ENCODE data around the gene IFNA1. TPM values are rescaled to one million over a fixed set of nuclear protein-coding genes. Genes with fewer than 3 reads are reported as not detected.
"Not testable (repeated sequence)": the region's sequence is repeated elsewhere in the genome, so short reads cannot be mapped to it uniquely, and the experiment has no call there.

IFNA1 gene
- total RNA-seq, 2 experiments from 2014 or later = not detected

- H3K4me3 Mint-ChIP-seq = no peak overlapping the region
- no peaks in the 10 kb centered on the region for H3K36me3 Mint-ChIP-seq (ENCODE audit: low read depth)
- H3K27me3 Mint-ChIP-seq = peaks cover 8% of the 10 kb centered on the region
- no peak overlapping the region for H3K27ac Mint-ChIP-seq
- no peaks in the 10 kb centered on the region for H3K9me3 Mint-ChIP-seq
- CTCF ChIA-PET = no interaction called here
- no peaks in the 10 kb centered on the region for H3K4me1 Mint-ChIP-seq
- DNase-seq = no peak
- POLR2A ChIA-PET = no interaction called here
Observed at GRCh38 chr9:21415493-21416267, 24.6 kb upstream of the IFNA1 start.

GRCh38 chr9:21428235-21428634 is 12.0 kb upstream of the IFNA1 start:
- Mint-ChIP-seq H3K36me3 (ENCODE audit: low read depth) (no peaks in the 10 kb centered on the region), H3K4me1 (no peaks in the 10 kb centered on the region), H3K4me3 (no peak overlapping the region), H3K27ac (no peak overlapping the region), H3K27me3 (peaks cover 53% of the 10 kb centered on the region), H3K9me3 (no peaks in the 10 kb centered on the region)
- CTCF ChIA-PET = no interaction called here
- no peak for DNase-seq
- POLR2A ChIA-PET = no interaction called here

GRCh38 chr9:21429191-21429590 is 11.0 kb upstream of the IFNA1 start:
- H3K4me1 Mint-ChIP-seq = no peaks in the 10 kb centered on the region
- H3K27me3 Mint-ChIP-seq = peaks cover 56% of the 10 kb centered on the region
- ChIA-PET POLR2A (no interaction called here), CTCF (no interaction called here)
- H3K27ac Mint-ChIP-seq = no peak overlapping the region
- DNase-seq = no peak
- H3K9me3 Mint-ChIP-seq = no peaks in the 10 kb centered on the region
- H3K4me3 Mint-ChIP-seq = no peak overlapping the region
- no peaks in the 10 kb centered on the region for H3K36me3 Mint-ChIP-seq (ENCODE audit: low read depth)

GRCh38 chr9:21432672-21433425 is 7.4 kb upstream of the IFNA1 start:
- Mint-ChIP-seq H3K4me3 (no peak overlapping the region), H3K9me3 (no peaks in the 10 kb centered on the region), H3K27ac (no peak overlapping the region), H3K36me3 (ENCODE audit: low read depth) (no peaks in the 10 kb centered on the region), H3K27me3 (peaks cover 32% of the 10 kb centered on the region), H3K4me1 (no peaks in the 10 kb centered on the region)
- DNase-seq = no peak
- ChIA-PET POLR2A (no interaction called here), CTCF (interaction anchor here (1.2 to 3.0 kb wide), 2 partner anchors 22 to 115 kb away, joined by 3 to 23 read pairs; no protein-coding TSS in a partner anchor)

- Mint-ChIP-seq H3K4me3 (no peak overlapping the region), H3K36me3 (ENCODE audit: low read depth) (no peaks in the 10 kb centered on the region), H3K4me1 (no peaks in the 10 kb centered on the region), H3K9me3 (no peaks in the 10 kb centered on the region), H3K27ac (no peak overlapping the region), H3K27me3 (peaks cover 21% of the 10 kb centered on the region)
- CTCF ChIA-PET = interaction anchor here (0.6 to 3.0 kb wide), 20 partner anchors 10 to 354 kb away, joined by 3 to 23 read pairs (median 4); partner anchors contain the start of gene IFNA8
- POLR2A ChIA-PET = no interaction called here
- DNase-seq = peak; percentile 32
Observed at GRCh38 chr9:21434202-21435014, 5.8 kb upstream of the IFNA1 start.

GRCh38 chr9:21435015-21435383 is 5.2 kb upstream of the IFNA1 start:
- not testable (repeated sequence) for H3K4me1 Mint-ChIP-seq

GRCh38 chr9:21443849-21444625 is 3.8 kb downstream of the IFNA1 start:
- ChIA-PET POLR2A (no interaction called here), CTCF (interaction anchor here (1.7 kb wide), 1 partner anchor 10 kb away, joined by 7 read pairs; no protein-coding TSS in a partner anchor)
- no peaks in the 10 kb centered on the region for H3K36me3 Mint-ChIP-seq (ENCODE audit: low read depth)
- no peak for DNase-seq
- H3K9me3 Mint-ChIP-seq = no peaks in the 10 kb centered on the region
- peaks cover 14% of the 10 kb centered on the region for H3K4me1 Mint-ChIP-seq
- H3K4me3 Mint-ChIP-seq = no peak overlapping the region
- no peak overlapping the region for H3K27ac Mint-ChIP-seq
- H3K27me3 Mint-ChIP-seq = peaks cover 7% of the 10 kb centered on the region

More at GRCh38 chr9:21435015-21435383, 5.2 kb upstream of the IFNA1 start:
- H3K4me3 Mint-ChIP-seq; H3K27ac Mint-ChIP-seq; DNase-seq; H3K9me3 Mint-ChIP-seq; H3K36me3 Mint-ChIP-seq (ENCODE audit: low read depth); POLR2A ChIA-PET: not testable (repeated sequence)
- CTCF ChIA-PET = interaction anchor here (0.6 to 3.0 kb wide), 18 partner anchors 9 to 354 kb away, joined by 3 to 23 read pairs (median 4); partner anchors contain the start of gene IFNA8
- H3K27me3 Mint-ChIP-seq = peaks cover 21% of the 10 kb centered on the region

GRCh38 chr9:21449312-21449711 is 9.1 kb downstream of the IFNA1 start:
- POLR2A ChIA-PET; H3K36me3 Mint-ChIP-seq (ENCODE audit: low read depth); H3K4me1 Mint-ChIP-seq; H3K9me3 Mint-ChIP-seq; H3K4me3 Mint-ChIP-seq; H3K27me3 Mint-ChIP-seq; CTCF ChIA-PET; H3K27ac Mint-ChIP-seq; DNase-seq: not testable (repeated sequence)

- H3K9me3 Mint-ChIP-seq = no peaks in the 10 kb centered on the region
- DNase-seq = no peak
- no peak overlapping the region for H3K4me3 Mint-ChIP-seq
- no peaks in the 10 kb centered on the region for H3K36me3 Mint-ChIP-seq (ENCODE audit: low read depth)
- POLR2A ChIA-PET = no interaction called here
- no peaks in the 10 kb centered on the region for H3K4me1 Mint-ChIP-seq
- CTCF ChIA-PET = no interaction called here
- no peak overlapping the region for H3K27ac Mint-ChIP-seq
- peaks cover 9% of the 10 kb centered on the region for H3K27me3 Mint-ChIP-seq
Observed at GRCh38 chr9:21450733-21451394, 10.6 kb downstream of the IFNA1 start.

- Mint-ChIP-seq H3K27me3 (peaks cover 13% of the 10 kb centered on the region), H3K36me3 (ENCODE audit: low read depth) (no peaks in the 10 kb centered on the region), H3K9me3 (no peaks in the 10 kb centered on the region), H3K4me3 (no peak overlapping the region), H3K27ac (no peak overlapping the region), H3K4me1 (no peaks in the 10 kb centered on the region)
- no peak for DNase-seq
- ChIA-PET POLR2A (no interaction called here), CTCF (interaction anchor here (1.7 to 4.0 kb wide), 2 partner anchors 19 to 217 kb away, joined by 4 to 23 read pairs; no protein-coding TSS in a partner anchor)
Observed at GRCh38 chr9:21452681-21453080, 12.4 kb downstream of the IFNA1 start.

GRCh38 chr9:21454149-21454548 is 13.9 kb downstream of the IFNA1 start:
- Mint-ChIP-seq H3K27me3 (peaks cover 16% of the 10 kb centered on the region), H3K9me3 (no peaks in the 10 kb centered on the region), H3K4me3 (no peak overlapping the region), H3K27ac (no peak overlapping the region), H3K4me1 (no peaks in the 10 kb centered on the region), H3K36me3 (ENCODE audit: low read depth) (no peaks in the 10 kb centered on the region)
- CTCF ChIA-PET = interaction anchor here (1.0 to 4.0 kb wide), 7 partner anchors 18 to 259 kb away, joined by 3 to 23 read pairs (median 4); no protein-coding TSS in a partner anchor
- no peak for DNase-seq
- POLR2A ChIA-PET = no interaction called here

- H3K27me3 Mint-ChIP-seq = peaks cover 20% of the 10 kb centered on the region
- no peak overlapping the region for H3K4me3 Mint-ChIP-seq
- CTCF ChIA-PET = interaction anchor here (0.6 to 4.0 kb wide), 12 partner anchors 10 to 260 kb away, joined by 3 to 23 read pairs (median 4); no protein-coding TSS in a partner anchor
- no peaks in the 10 kb centered on the region for H3K9me3 Mint-ChIP-seq
- DNase-seq = no peak
- no peak overlapping the region for H3K27ac Mint-ChIP-seq
- no peaks in the 10 kb centered on the region for H3K36me3 Mint-ChIP-seq (ENCODE audit: low read depth)
- no peaks in the 10 kb centered on the region for H3K4me1 Mint-ChIP-seq
- POLR2A ChIA-PET = no interaction called here
Observed at GRCh38 chr9:21455320-21455719, 15.1 kb downstream of the IFNA1 start.
